HUES6 (cell line): Measurements from ENCODE around the gene MEGF11.

ENCODE experiments used
- H3K27ac ChIP-seq: 2 replicates; pipeline ENCODE4 v1.7.0; 2013; ENCODE audit warnings: low read depth, mild to moderate bottlenecking, low read length, inconsistent platforms
- H3K27me3 ChIP-seq: 2 replicates; pipeline ENCODE4 v1.6.1; 2013; ENCODE audit warnings: low read length; ENCODE audit not compliant: control insufficient read depth, insufficient read depth
- H3K36me3 ChIP-seq: 2 replicates; pipeline ENCODE4 v1.6.1; 2013; ENCODE audit warnings: low read length; ENCODE audit not compliant: control insufficient read depth, insufficient read depth
- H3K4me1 ChIP-seq: 2 replicates; pipeline ENCODE4 v1.6.1; 2013; ENCODE audit warnings: low read length; ENCODE audit not compliant: control insufficient read depth, insufficient read depth
- H3K4me3 ChIP-seq: 2 replicates; pipeline ENCODE4 v1.5.1; 2013; ENCODE audit warnings: low read depth, low read length
- H3K9ac ChIP-seq: one replicate; pipeline ENCODE4 v1.6.1; 2013; ENCODE audit warnings: mild to moderate bottlenecking, low read length
- H3K9me3 ChIP-seq: 2 replicates; pipeline ENCODE4 v1.6.1; 2013; ENCODE audit warnings: low read depth, low read length; ENCODE audit not compliant: control insufficient read depth, insufficient read depth

Gene MEGF11

DNA sequence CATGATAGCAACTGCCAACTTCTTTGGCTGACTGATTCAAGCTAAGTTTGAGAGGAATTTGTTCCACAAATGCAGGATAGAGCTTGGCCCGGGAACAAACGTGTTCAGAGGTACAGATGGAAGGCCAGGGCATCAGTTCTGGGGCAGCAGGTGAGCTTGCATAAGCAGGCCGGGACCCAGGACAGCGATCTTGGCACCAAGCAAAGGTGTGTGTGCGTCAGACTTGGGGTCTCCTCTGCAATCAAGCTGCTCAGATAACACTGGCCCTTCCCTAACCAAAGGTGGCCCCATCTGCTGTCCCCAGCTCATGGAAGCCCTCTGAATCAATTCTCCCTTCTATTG is 155.6 kb downstream of the MEGF11 start:
- Histone ChIP-seq H3K36me3 (no peaks in the 10 kb centered on the region), H3K4me1 (peaks cover 26% of the 10 kb centered on the region), H3K27ac (no peak overlapping the region), H3K9ac (no peak overlapping the region), H3K27me3 (no peaks in the 10 kb centered on the region), H3K4me3 (no peak overlapping the region), H3K9me3 (no peaks in the 10 kb centered on the region)

DNA sequence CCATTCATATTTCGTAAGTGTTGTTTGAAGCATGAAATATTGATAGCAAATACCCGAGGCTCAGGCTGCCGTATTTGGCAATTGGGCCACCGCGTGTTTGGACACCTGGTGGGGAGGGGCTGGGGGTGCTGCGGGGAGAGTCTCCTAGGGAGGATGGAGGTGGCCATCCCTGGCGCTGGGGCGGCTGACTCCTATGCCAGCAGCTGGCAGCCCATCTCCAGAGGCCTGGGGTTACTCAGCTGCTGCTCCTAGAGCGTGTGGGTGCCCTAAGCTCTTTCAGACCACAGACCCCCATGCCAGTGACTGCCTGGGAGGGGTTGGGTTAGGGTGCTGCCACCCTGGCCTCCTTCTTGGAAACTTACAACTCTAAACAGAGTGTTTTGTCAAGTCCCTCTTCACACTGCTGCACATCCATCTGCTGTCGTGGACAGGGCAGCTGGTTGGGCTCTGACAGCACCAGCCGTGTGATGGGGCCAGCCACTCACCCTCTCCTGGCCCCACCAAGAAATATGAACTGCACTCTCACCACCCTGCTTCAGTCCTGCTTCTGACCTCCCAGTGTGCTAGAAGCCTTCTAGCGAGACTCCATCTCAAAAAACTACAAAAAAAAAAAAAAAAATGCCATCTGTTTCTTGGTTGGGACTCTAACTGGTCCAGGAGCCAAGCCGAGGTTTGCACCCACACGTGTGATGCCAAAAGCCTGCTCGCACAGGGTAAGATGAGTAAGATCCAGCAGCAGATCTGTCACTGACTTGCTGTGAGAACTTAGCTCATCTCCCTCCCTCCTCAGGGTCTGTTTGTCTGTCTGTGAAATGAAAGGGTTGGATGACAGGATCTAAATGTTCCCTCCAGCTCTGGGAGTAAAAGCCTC is 156.2 kb downstream of the MEGF11 start:
- Histone ChIP-seq H3K4me1 (peaks cover 26% of the 10 kb centered on the region), H3K9me3 (no peaks in the 10 kb centered on the region), H3K27ac (no peak overlapping the region), H3K4me3 (no peak overlapping the region), H3K9ac (no peak overlapping the region), H3K27me3 (no peaks in the 10 kb centered on the region), H3K36me3 (no peaks in the 10 kb centered on the region)

DNA sequence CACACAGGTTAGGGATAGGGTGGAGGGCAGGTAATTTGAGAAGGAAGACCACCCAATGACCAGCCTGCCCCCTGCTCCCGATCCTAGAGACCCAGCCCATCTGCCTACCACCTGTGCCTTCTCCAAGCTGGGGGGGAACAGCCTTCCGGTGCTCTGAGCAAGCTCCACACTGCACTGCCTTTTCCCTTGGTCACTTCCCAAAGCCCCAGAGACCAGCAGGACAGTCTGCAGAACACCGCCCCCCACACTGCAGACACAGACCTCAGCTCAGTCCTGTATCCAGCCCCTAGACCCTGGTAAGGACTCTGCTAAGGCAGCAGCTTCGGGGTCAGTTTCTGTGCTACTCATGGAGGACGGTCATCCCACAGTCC is 156.9 kb downstream of the MEGF11 start:
- Histone ChIP-seq H3K4me1 (peaks cover 23% of the 10 kb centered on the region), H3K9ac (no peak overlapping the region), H3K27me3 (no peaks in the 10 kb centered on the region), H3K27ac (no peak overlapping the region), H3K36me3 (no peaks in the 10 kb centered on the region), H3K9me3 (no peaks in the 10 kb centered on the region), H3K4me3 (no peak overlapping the region)

DNA sequence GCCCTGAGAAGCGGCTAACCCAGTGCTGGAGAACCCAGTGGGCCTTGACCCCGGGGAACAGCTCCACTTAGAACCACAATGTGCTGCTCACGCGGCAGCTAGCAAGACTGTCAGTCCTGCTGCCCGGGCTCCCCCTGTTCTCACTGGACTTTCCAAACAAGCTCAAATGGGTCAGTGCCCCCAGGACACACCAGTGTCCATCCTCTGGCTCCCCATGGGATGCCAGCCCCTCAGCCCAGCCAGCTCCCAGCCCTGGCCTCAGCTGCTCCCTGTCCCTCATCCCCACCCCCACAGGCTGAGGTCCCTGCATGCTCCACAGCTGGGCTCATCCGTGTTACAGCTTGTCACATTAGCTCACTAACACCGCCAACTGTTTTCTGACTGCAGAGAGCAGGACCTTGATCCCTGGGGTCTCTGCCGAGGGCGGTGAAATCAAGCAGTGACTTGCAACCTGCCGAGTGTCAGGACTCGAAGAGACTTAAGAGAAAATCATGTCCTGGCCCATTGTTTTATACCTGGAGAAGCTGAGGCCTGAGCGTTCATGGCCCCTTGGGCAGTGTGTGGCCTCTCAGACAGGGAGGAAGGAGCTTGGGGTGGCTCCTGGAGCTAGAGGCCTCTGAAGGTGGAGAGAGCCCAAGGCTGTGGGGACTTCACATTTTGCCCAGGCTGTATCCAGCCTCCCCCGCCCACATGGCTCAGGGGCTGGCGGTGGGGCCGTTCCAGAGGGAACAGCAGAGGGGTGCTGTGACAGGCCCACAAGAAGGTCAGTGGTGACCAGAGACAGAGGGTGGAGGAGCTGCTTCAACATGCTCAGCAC is 157.5 kb downstream of the MEGF11 start:
- no peaks in the 10 kb centered on the region for H3K9me3 ChIP-seq
- H3K4me1 ChIP-seq: peaks cover 17% of the 10 kb centered on the region
- no peaks in the 10 kb centered on the region for H3K36me3 ChIP-seq
- no peaks in the 10 kb centered on the region for H3K27me3 ChIP-seq
- H3K9ac ChIP-seq: no peak overlapping the region
- H3K4me3 ChIP-seq: no peak overlapping the region
- no peak overlapping the region for H3K27ac ChIP-seq

DNA sequence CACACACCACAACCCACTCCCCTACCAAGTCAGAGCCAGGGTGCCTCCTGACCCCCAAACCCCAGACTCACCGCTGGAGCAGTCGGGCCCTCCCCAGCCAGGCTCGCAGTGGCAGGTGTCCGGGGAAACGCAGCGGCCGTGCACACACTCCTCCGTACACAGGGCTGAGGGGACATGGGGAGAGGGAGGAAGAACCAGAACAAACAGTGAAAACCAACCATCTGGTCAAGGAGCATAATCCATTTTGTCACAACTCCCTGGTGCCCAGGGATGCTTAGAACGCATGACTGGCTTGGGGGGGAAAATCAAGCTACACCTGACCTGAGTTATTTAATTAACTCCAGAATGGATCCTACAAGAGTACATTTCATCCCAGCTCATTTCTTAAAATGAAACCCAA is 159.2 kb downstream of the MEGF11 start:
- Histone ChIP-seq H3K9ac (no peak overlapping the region), H3K36me3 (no peaks in the 10 kb centered on the region), H3K9me3 (no peaks in the 10 kb centered on the region), H3K27ac (no peak overlapping the region), H3K4me3 (no peak overlapping the region), H3K27me3 (no peaks in the 10 kb centered on the region), H3K4me1 (peaks cover 7% of the 10 kb centered on the region; the same call in 1 of the 2 replicates)

- no peaks in the 10 kb centered on the region for H3K36me3 ChIP-seq
- H3K9ac ChIP-seq: no peak overlapping the region
- no peaks in the 10 kb centered on the region for H3K27me3 ChIP-seq
- H3K27ac ChIP-seq: no peak overlapping the region
- H3K4me3 ChIP-seq: no peak overlapping the region
- H3K4me1 ChIP-seq: peaks cover 7% of the 10 kb centered on the region; the same call in 1 of the 2 replicates
- no peaks in the 10 kb centered on the region for H3K9me3 ChIP-seq
These were observed 161.2 kb downstream of the MEGF11 start for GRCh38 chr15:66092053-66093016.

- no peak overlapping the region for H3K9ac ChIP-seq
- H3K4me3 ChIP-seq: no peak overlapping the region
- H3K36me3 ChIP-seq: no peaks in the 10 kb centered on the region
- H3K4me1 ChIP-seq: peaks cover 4% of the 10 kb centered on the region; the same call in 1 of the 2 replicates
- peaks cover 3% of the 10 kb centered on the region; the same call in 1 of the 2 replicates for H3K9me3 ChIP-seq
- H3K27ac ChIP-seq: no peak overlapping the region
- H3K27me3 ChIP-seq: no peaks in the 10 kb centered on the region
These were observed 164.0 kb downstream of the MEGF11 start for GRCh38 chr15:66089509-66089908.

GRCh38 chr15:66089049-66089448 is 164.5 kb downstream of the MEGF11 start:
- peaks cover 4% of the 10 kb centered on the region; the same call in 1 of the 2 replicates for H3K4me1 ChIP-seq
- no peak overlapping the region for H3K27ac ChIP-seq
- no peak overlapping the region for H3K9ac ChIP-seq
- no peaks in the 10 kb centered on the region for H3K36me3 ChIP-seq
- no peak overlapping the region for H3K4me3 ChIP-seq
- H3K9me3 ChIP-seq: peaks cover 3% of the 10 kb centered on the region; the same call in 1 of the 2 replicates
- no peaks in the 10 kb centered on the region for H3K27me3 ChIP-seq

GRCh38 chr15:66085128-66085527 is 168.4 kb downstream of the MEGF11 start:
- peaks cover 3% of the 10 kb centered on the region; the same call in 1 of the 2 replicates for H3K9me3 ChIP-seq
- H3K4me1 ChIP-seq: peaks cover 13% of the 10 kb centered on the region
- no peaks in the 10 kb centered on the region for H3K27me3 ChIP-seq
- no peak overlapping the region for H3K27ac ChIP-seq
- H3K36me3 ChIP-seq: no peaks in the 10 kb centered on the region
- H3K9ac ChIP-seq: no peak overlapping the region
- peak overlapping the region; percentile 30; the same call in 1 of the 2 replicates for H3K4me3 ChIP-seq

- H3K4me1 ChIP-seq: peaks cover 13% of the 10 kb centered on the region
- peaks cover 3% of the 10 kb centered on the region; the same call in 1 of the 2 replicates for H3K9me3 ChIP-seq
- no peak overlapping the region for H3K9ac ChIP-seq
- H3K27me3 ChIP-seq: no peaks in the 10 kb centered on the region
- H3K27ac ChIP-seq: no peak overlapping the region
- no peaks in the 10 kb centered on the region for H3K36me3 ChIP-seq
- H3K4me3 ChIP-seq: peak overlapping the region; percentile 30; the same call in 1 of the 2 replicates
These were observed 168.8 kb downstream of the MEGF11 start for GRCh38 chr15:66084704-66085103.
